GM21717 (cell line): ENCODE data around the gene RNF220.

Experiments
- ATAC-seq: cut with Tn5 transposase; IDR thresholded peaks from one replicate; pipeline ENCODE4 v1.9.1; 2021; ENCODE audit warnings: mild to moderate bottlenecking, moderate library complexity; ENCODE audit not compliant: unreplicated experiment

Gene RNF220

GRCh38 chr1:44672961-44673674, 268.1 kb downstream of the RNF220 start:
- ATAC-seq: no peak

GRCh38 chr1:44673675-44674112, 268.6 kb downstream of the RNF220 start:
- no peak for ATAC-seq

GRCh38 chr1:44674113-44675000, 269.3 kb downstream of the RNF220 start, which contains the start of the genes ARMH1 and TMEM53:
ARMH1 (plus strand) TSS chr1:44674714; CDS start chr1:44689698, 14,984 bp downstream.
TMEM53 (minus strand) TSS chr1:44674481; CDS start chr1:44674391, 90 bp downstream.
- peak; percentile 87 for ATAC-seq

GRCh38 chr1:44675186-44675585, 270.1 kb downstream of the RNF220 start:
- no peak for ATAC-seq

- ATAC-seq: no peak
Observed at GRCh38 chr1:44676484-44677200, 271.6 kb downstream of the RNF220 start.

- ATAC-seq: no peak
Observed at GRCh38 chr1:44677201-44677766, 272.2 kb downstream of the RNF220 start.

- ATAC-seq: no peak
Observed at GRCh38 chr1:44678120-44678519, 273.1 kb downstream of the RNF220 start.

GRCh38 chr1:44678626-44679025, 273.6 kb downstream of the RNF220 start:
- no peak for ATAC-seq

- ATAC-seq: no peak
Observed at GRCh38 chr1:44679468-44679867, 274.4 kb downstream of the RNF220 start.

GRCh38 chr1:44681905-44682882, 277.1 kb downstream of the RNF220 start:
- ATAC-seq: no peak

GRCh38 chr1:44682883-44683265, 277.8 kb downstream of the RNF220 start:
- ATAC-seq: no peak

- ATAC-seq: peak; percentile 53
Observed at GRCh38 chr1:44684525-44684924, 279.5 kb downstream of the RNF220 start.

GRCh38 chr1:44685218-44685617, 280.2 kb downstream of the RNF220 start:
- no peak for ATAC-seq

GRCh38 chr1:44685881-44686280, 280.8 kb downstream of the RNF220 start:
- no peak for ATAC-seq

- no peak for ATAC-seq
Observed at GRCh38 chr1:44688760-44689446, 283.8 kb downstream of the RNF220 start.

- ATAC-seq: no peak
Observed at GRCh38 chr1:44689447-44689765, 284.4 kb downstream of the RNF220 start.

GRCh38 chr1:44693159-44693558, 288.1 kb downstream of the RNF220 start:
- no peak for ATAC-seq

GRCh38 chr1:44693900-44694299, 288.8 kb downstream of the RNF220 start:
- ATAC-seq: no peak

- ATAC-seq: peak; percentile 51
Observed at GRCh38 chr1:44694863-44695478, 289.9 kb downstream of the RNF220 start.
